ENCODE data around the gene MT1B.
"Not testable (repeated sequence)": the region's sequence is repeated elsewhere in the genome, so short reads cannot be mapped to it uniquely, and the experiment has no call there.

Gene MT1B

GRCh38 chr16:56621665-56622445 is 29.8 kb upstream of the MT1B start:
- not testable (repeated sequence) for DNase-seq

GRCh38 chr16:56623184-56623583 is 28.5 kb upstream of the MT1B start:
- not testable (repeated sequence) for DNase-seq

GRCh38 chr16:56623637-56624036 is 28.0 kb upstream of the MT1B start:
- DNase-seq = no peak

- DNase-seq = peak; percentile 71
Measured at GRCh38 chr16:56625140-56625942, 26.3 kb upstream of the MT1B start, which contains the start of gene MT1E. Gene MT1E, plus strand, starts transcription at chr16:56625781. Its CDS starts 71 bp downstream, at chr16:56625852.

GRCh38 chr16:56625943-56626654 is 25.6 kb upstream of the MT1B start:
- DNase-seq = no peak

- no peak for DNase-seq
Measured at GRCh38 chr16:56626685-56627084, 25.0 kb upstream of the MT1B start.

GRCh38 chr16:56628486-56629350 is 23.0 kb upstream of the MT1B start:
- no peak for DNase-seq

- no peak for DNase-seq
Measured at GRCh38 chr16:56629531-56629930, 22.2 kb upstream of the MT1B start.

GRCh38 chr16:56630134-56630533 is 21.6 kb upstream of the MT1B start:
- DNase-seq = no peak

- DNase-seq = no peak
Measured at GRCh38 chr16:56631197-56631596, 20.5 kb upstream of the MT1B start.

GRCh38 chr16:56631832-56632155 is 19.9 kb upstream of the MT1B start:
- no peak for DNase-seq

- DNase-seq = no peak
Measured at GRCh38 chr16:56632156-56632847, 19.4 kb upstream of the MT1B start, which contains the start of gene MT1M. Gene MT1M, plus strand, starts transcription at chr16:56632659. Its CDS starts 73 bp downstream, at chr16:56632732.

GRCh38 chr16:56632848-56633365 is 18.8 kb upstream of the MT1B start:
- DNase-seq = no peak

GRCh38 chr16:56633535-56633934 is 18.2 kb upstream of the MT1B start:
- no peak for DNase-seq

GRCh38 chr16:56634715-56635440 is 16.8 kb upstream of the MT1B start:
- DNase-seq = no peak

- no peak for DNase-seq
Measured at GRCh38 chr16:56635441-56635967, 16.2 kb upstream of the MT1B start.

- DNase-seq = no peak
Measured at GRCh38 chr16:56636616-56637413, 14.9 kb upstream of the MT1B start.

- DNase-seq = no peak
Measured at GRCh38 chr16:56637814-56638750, 13.6 kb upstream of the MT1B start, which contains the start of gene MT1A. Gene MT1A, plus strand, starts transcription at chr16:56638666. Its CDS starts 73 bp downstream, at chr16:56638739.

Measured in stimulated activated CD4-positive, alpha-beta T cell treated with anti-CD3 and anti-CD28 coated beads, Interleukin-4, amount 100 ng/mL, for 24 hours (primary cell).